IMR-90 (cell line): ENCODE data around the gene TELO2.

ENCODE experiments used
- RAD21 ChIP-seq: IDR thresholded peaks from 2 replicates; pipeline ENCODE4 v1.6.1; 2012; ENCODE audit warnings: low read length, improper control_type of control experiment
- TF ChIP-seq, protein P1 (sequence below): fragments of 150-350 bp; IDR thresholded peaks from 2 replicates; pipeline ENCODE4 v1.6.1; 2016; ENCODE audit warnings: low read depth, mild to moderate bottlenecking, low read length, moderate library complexity, borderline replicate concordance
- TF ChIP-seq, protein P2 (sequence below): conservative IDR thresholded peaks from 2 replicates; pipeline ENCODE4 v1.5.1; 2012; ENCODE audit warnings: mild to moderate bottlenecking, low read depth, low read length, improper control_type of control experiment

- TF ChIP-seq, protein P1, sequence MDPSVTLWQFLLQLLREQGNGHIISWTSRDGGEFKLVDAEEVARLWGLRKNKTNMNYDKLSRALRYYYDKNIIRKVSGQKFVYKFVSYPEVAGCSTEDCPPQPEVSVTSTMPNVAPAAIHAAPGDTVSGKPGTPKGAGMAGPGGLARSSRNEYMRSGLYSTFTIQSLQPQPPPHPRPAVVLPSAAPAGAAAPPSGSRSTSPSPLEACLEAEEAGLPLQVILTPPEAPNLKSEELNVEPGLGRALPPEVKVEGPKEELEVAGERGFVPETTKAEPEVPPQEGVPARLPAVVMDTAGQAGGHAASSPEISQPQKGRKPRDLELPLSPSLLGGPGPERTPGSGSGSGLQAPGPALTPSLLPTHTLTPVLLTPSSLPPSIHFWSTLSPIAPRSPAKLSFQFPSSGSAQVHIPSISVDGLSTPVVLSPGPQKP = no peak
- TF ChIP-seq, protein P2, sequence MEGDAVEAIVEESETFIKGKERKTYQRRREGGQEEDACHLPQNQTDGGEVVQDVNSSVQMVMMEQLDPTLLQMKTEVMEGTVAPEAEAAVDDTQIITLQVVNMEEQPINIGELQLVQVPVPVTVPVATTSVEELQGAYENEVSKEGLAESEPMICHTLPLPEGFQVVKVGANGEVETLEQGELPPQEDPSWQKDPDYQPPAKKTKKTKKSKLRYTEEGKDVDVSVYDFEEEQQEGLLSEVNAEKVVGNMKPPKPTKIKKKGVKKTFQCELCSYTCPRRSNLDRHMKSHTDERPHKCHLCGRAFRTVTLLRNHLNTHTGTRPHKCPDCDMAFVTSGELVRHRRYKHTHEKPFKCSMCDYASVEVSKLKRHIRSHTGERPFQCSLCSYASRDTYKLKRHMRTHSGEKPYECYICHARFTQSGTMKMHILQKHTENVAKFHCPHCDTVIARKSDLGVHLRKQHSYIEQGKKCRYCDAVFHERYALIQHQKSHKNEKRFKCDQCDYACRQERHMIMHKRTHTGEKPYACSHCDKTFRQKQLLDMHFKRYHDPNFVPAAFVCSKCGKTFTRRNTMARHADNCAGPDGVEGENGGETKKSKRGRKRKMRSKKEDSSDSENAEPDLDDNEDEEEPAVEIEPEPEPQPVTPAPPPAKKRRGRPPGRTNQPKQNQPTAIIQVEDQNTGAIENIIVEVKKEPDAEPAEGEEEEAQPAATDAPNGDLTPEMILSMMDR = no peak
- no peak for TF ChIP-seq RAD21
These were observed 47.5 kb upstream of the TELO2 start for GRCh38 chr16:1445518-1446203.
